ENCODE results near the gene BAZ2A. TPM values are rescaled to one million over a fixed set of nuclear protein-coding genes. Genes with fewer than 3 reads are reported as not detected.
A peak's percentile ranks its signal among the peaks of the same experiment; 100 is the strongest.

Gene BAZ2A
- 41.5 and 43.1 TPM in 2 replicates for total RNA-seq

GRCh38 chr12:56630180-56630632 lies at the start of gene BAZ2A:
Gene BAZ2A (minus strand): TSS chr12:56630326. CDS start chr12:56617530, 12,796 bp downstream.
- peak within 1 kb of the TSS; percentile 67 for H3K4me3 ChIP-seq (ENCODE audit: low read depth, low read length)
- DNase-seq (ENCODE audit: low read depth), result no peak
- no peak for TF ChIP-seq CTCF (conservative IDR thresholded peaks at IDR 0.05; ENCODE audit: low read depth, low read length)

GRCh38 chr12:56678852-56679251 lies 48.7 kb upstream of the BAZ2A start:
- TF ChIP-seq CTCF (conservative IDR thresholded peaks at IDR 0.05; ENCODE audit: low read depth, low read length), result no peak

GRCh38 chr12:56677680-56678079 lies 47.6 kb upstream of the BAZ2A start:
- no peak for TF ChIP-seq CTCF (conservative IDR thresholded peaks at IDR 0.05; ENCODE audit: low read depth, low read length)
- no peak for DNase-seq (ENCODE audit: low read depth)
- H3K4me3 ChIP-seq (ENCODE audit: low read depth, low read length), result no peak overlapping the region

More at GRCh38 chr12:56678852-56679251, 48.7 kb upstream of the BAZ2A start:
- H3K4me3 ChIP-seq (ENCODE audit: low read depth, low read length), result no peak overlapping the region
- no peak for DNase-seq (ENCODE audit: low read depth)

GRCh38 chr12:56676851-56677580 lies 46.9 kb upstream of the BAZ2A start:
- H3K4me3 ChIP-seq (ENCODE audit: low read depth, low read length), result no peak overlapping the region
- TF ChIP-seq CTCF (conservative IDR thresholded peaks at IDR 0.05; ENCODE audit: low read depth, low read length), result no peak
- DNase-seq (ENCODE audit: low read depth), result no peak

- no peak for TF ChIP-seq CTCF (conservative IDR thresholded peaks at IDR 0.05; ENCODE audit: low read depth, low read length)
- DNase-seq (ENCODE audit: low read depth), result no peak
- H3K4me3 ChIP-seq (ENCODE audit: low read depth, low read length), result no peak overlapping the region
Measured at GRCh38 chr12:56671608-56672007, 41.5 kb upstream of the BAZ2A start.

GRCh38 chr12:56670836-56671235 lies 40.7 kb upstream of the BAZ2A start:
- TF ChIP-seq CTCF (conservative IDR thresholded peaks at IDR 0.05; ENCODE audit: low read depth, low read length), result no peak
- DNase-seq (ENCODE audit: low read depth), result no peak
- no peak overlapping the region for H3K4me3 ChIP-seq (ENCODE audit: low read depth, low read length)

GRCh38 chr12:56668197-56668457 lies 38.0 kb upstream of the BAZ2A start:
- DNase-seq (ENCODE audit: low read depth), result no peak
- TF ChIP-seq CTCF (conservative IDR thresholded peaks at IDR 0.05; ENCODE audit: low read depth, low read length), result no peak
- H3K4me3 ChIP-seq (ENCODE audit: low read depth, low read length), result no peak overlapping the region

Data from epithelial cell of proximal tubule (primary cell).